ENCODE data around the gene FAM187B.

GRCh38 chr19:35199481-35199880 lies 29.1 kb downstream of the FAM187B start:
- no peak for TF ChIP-seq POLR2A (IDR thresholded peaks at IDR 0.05; ENCODE audit: low read length)
- TF ChIP-seq GATA1 (IDR thresholded peaks at IDR 0.05; ENCODE audit: low read depth, low read length) = no peak

Measured in erythroblast (primary cell).